ENCODE data around the gene GPR107. TPM values are rescaled to one million over a fixed set of nuclear protein-coding genes. Genes with fewer than 3 reads are reported as not detected.
"Not testable (repeated sequence)": the region's sequence is repeated elsewhere in the genome, so short reads cannot be mapped to it uniquely, and the experiment has no call there.

GPR107 gene
- total RNA-seq, 5 donors from 2014 or later (not counting 1 experiment from before 2014, with no cell fraction given), result 21.3 to 29.1 (median 22.1) TPM

DNA sequence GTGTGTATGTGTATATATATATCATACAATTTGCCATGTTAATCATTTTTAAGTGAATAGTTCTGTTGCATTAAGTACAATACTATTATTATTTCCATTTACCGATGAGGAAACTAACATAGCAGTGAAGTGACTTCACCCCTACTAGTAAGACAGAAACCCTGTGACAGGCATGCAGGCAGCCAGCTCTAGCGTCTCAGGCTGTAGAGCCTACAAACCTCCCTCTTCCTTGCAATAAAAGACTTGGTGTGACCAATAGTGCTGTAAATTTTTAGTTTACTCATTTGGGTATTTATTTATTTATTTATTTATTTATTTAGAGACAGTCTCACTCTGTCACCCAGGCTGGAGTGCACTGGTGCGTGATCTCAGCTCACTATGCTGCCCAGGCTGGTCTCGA is 35.4 kb upstream of the GPR107 start:
- H3K9me3 ChIP-seq, result no peaks in the 10 kb centered on the region
- no peak overlapping the region for H3K27ac ChIP-seq (ENCODE audit: low read length)
- H3K36me3 ChIP-seq (ENCODE audit: control insufficient read depth in 2 of 2, extremely low read depth in 1 of 2, insufficient read depth in 1 of 2, low read length in 1 of 2), result peaks cover 7 to 16% of the 10 kb centered on the region in 2 donors
- WGBS (ENCODE audit: insufficient coverage), result no CpG with 5 or more reads among the region's 4 CpGs
- no peak for ATAC-seq (replicated peaks in 1 of 4)
- H3K4me3 ChIP-seq (ENCODE audit: control insufficient read depth in 1 of 2, extremely low read depth in 1 of 2, low read length in 1 of 2), result no peak overlapping the region
- H3K27me3 ChIP-seq (replicated peaks in 1 of 2; ENCODE audit: control insufficient read depth in 2 of 2, extremely low read depth in 1 of 2, insufficient read depth in 2 of 2, low read length in 1 of 2), result no peaks in the 10 kb centered on the region
- peak overlapping the region in 1 of 2 donors; percentile 61 for H3K27ac Mint-ChIP-seq
- CTCF ChIA-PET, result interaction anchor here (0.8 to 1.0 kb wide), 3 partner anchors 11 to 25 kb away, joined by 3 to 6 read pairs (median 3); no protein-coding TSS in a partner anchor
- H3K36me3 Mint-ChIP-seq, result peaks cover 24% of the 10 kb centered on the region
- H3K4me1 Mint-ChIP-seq, result peaks cover 63 to 71% (median 67%) of the 10 kb centered on the region in 3 donors
- no peaks in the 10 kb centered on the region for H3K27me3 Mint-ChIP-seq
- peaks cover 0 to 3% (median 2%) of the 10 kb centered on the region in 3 donors for H3K9me3 Mint-ChIP-seq
- peaks cover 5 to 50% of the 10 kb centered on the region in 2 experiments for H3K4me1 ChIP-seq (ENCODE audit: control insufficient read depth in 1 of 2, extremely low read depth in 1 of 2, insufficient read depth in 2 of 2, low read length in 2 of 2)
- no peak overlapping the region for H3K4me3 Mint-ChIP-seq
- POLR2A ChIA-PET, result no interaction called here
- no peak for DNase-seq

DNA sequence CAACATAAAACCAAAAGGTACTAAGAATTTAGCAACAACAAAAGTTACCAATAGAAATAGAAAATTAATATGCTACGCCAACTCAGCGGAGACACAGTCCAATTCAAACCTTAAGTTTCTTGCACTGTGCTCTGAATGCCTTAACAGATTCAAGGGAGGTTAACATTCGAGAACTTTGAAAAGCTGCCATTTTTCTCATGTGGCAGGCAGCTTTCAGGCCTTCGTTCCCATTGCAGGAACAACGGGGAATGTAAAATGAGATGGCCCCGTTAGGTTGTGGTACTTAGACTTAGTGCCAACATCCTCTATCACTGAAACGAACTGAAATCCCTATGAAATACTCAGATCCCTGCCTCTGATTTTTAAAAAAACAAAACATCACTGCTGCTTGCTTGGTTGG is 33.1 kb upstream of the GPR107 start:
- Mint-ChIP-seq H3K9me3 (peaks cover 0 to 3% (median 2%) of the 10 kb centered on the region in 3 donors), H3K27me3 (no peaks in the 10 kb centered on the region), H3K4me3 (peak overlapping the region in 2 of 3 donors; percentile 7 to 9), H3K4me1 (peaks cover 74 to 83% (median 75%) of the 10 kb centered on the region in 3 donors), H3K36me3 (peaks cover 24% of the 10 kb centered on the region), H3K27ac (peak overlapping the region; percentile 55 to 71)
- H3K36me3 ChIP-seq (ENCODE audit: control insufficient read depth in 2 of 2, extremely low read depth in 1 of 2, insufficient read depth in 1 of 2, low read length in 1 of 2), result peaks cover 7 to 16% of the 10 kb centered on the region in 2 donors
- no peaks in the 10 kb centered on the region for H3K27me3 ChIP-seq (replicated peaks in 1 of 2; ENCODE audit: control insufficient read depth in 2 of 2, extremely low read depth in 1 of 2, insufficient read depth in 2 of 2, low read length in 1 of 2)
- peak overlapping the region; percentile 20 for H3K27ac ChIP-seq (ENCODE audit: low read length)
- H3K4me3 ChIP-seq (ENCODE audit: control insufficient read depth in 1 of 2, extremely low read depth in 1 of 2, low read length in 1 of 2), result no peak overlapping the region
- ChIA-PET POLR2A (interaction anchor here in 1 of 2 donors (0.6 kb wide), 1 partner anchor 26 kb away, joined by 6 read pairs; no protein-coding TSS in a partner anchor), CTCF (interaction anchor here in 1 of 2 donors (0.7 kb wide), 1 partner anchor 10 kb away, joined by 3 read pairs; no protein-coding TSS in a partner anchor)
- DNase-seq (no peak), ATAC-seq (replicated peaks in 1 of 4) (no peak)
- no peaks in the 10 kb centered on the region for H3K9me3 ChIP-seq
- H3K4me1 ChIP-seq (ENCODE audit: control insufficient read depth in 1 of 2, extremely low read depth in 1 of 2, insufficient read depth in 2 of 2, low read length in 2 of 2), result peaks cover 9 to 61% of the 10 kb centered on the region in 2 experiments
- no CpG with 5 or more reads among the region's 7 CpGs for WGBS (ENCODE audit: insufficient coverage)

DNA sequence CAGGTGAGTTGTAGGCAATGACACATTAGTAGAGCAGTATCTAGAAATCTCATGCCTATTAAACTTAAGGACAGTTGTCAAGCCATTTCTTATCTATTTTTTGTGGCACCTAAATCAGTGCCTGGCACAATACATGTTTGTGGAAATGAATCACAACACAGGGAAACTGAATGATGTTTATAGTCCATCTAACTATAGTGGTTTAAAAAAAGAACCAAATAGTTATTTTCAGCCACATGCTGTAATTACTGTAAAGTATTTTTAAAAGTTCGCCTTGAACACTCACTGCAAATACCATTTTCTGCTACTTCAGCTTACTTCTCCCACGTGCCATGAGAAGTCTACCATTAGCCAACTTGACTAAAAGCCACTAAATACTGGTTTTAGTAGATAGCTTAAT is 32.6 kb upstream of the GPR107 start:
- WGBS (ENCODE audit: insufficient coverage), result no CpG with 5 or more reads among the region's 2 CpGs
- H3K27me3 ChIP-seq (replicated peaks in 1 of 2; ENCODE audit: control insufficient read depth in 2 of 2, extremely low read depth in 1 of 2, insufficient read depth in 2 of 2, low read length in 1 of 2), result no peaks in the 10 kb centered on the region
- Mint-ChIP-seq H3K4me1 (peaks cover 79 to 87% (median 79%) of the 10 kb centered on the region in 3 donors), H3K9me3 (peaks cover 0 to 3% (median 2%) of the 10 kb centered on the region in 3 donors), H3K36me3 (peaks cover 23% of the 10 kb centered on the region), H3K4me3 (peak overlapping the region in 1 of 3 donors; percentile 9), H3K27me3 (no peaks in the 10 kb centered on the region), H3K27ac (peak overlapping the region; percentile 55 to 71)
- H3K4me1 ChIP-seq (ENCODE audit: control insufficient read depth in 1 of 2, extremely low read depth in 1 of 2, insufficient read depth in 2 of 2, low read length in 2 of 2), result peaks cover 12 to 63% of the 10 kb centered on the region in 2 experiments
- no peak for DNase-seq
- no peaks in the 10 kb centered on the region for H3K9me3 ChIP-seq
- ChIA-PET CTCF (interaction anchor here in 1 of 2 donors (0.7 to 1.0 kb wide), 2 partner anchors 10 to 25 kb away, joined by 3 read pairs; no protein-coding TSS in a partner anchor), POLR2A (no interaction called here)
- no peak for ATAC-seq (replicated peaks in 1 of 4)
- no peak overlapping the region for H3K4me3 ChIP-seq (ENCODE audit: control insufficient read depth in 1 of 2, extremely low read depth in 1 of 2, low read length in 1 of 2)
- peak overlapping the region; percentile 20 for H3K27ac ChIP-seq (ENCODE audit: low read length)
- H3K36me3 ChIP-seq (ENCODE audit: control insufficient read depth in 2 of 2, extremely low read depth in 1 of 2, insufficient read depth in 1 of 2, low read length in 1 of 2), result peaks cover 4 to 13% of the 10 kb centered on the region in 2 donors

DNA sequence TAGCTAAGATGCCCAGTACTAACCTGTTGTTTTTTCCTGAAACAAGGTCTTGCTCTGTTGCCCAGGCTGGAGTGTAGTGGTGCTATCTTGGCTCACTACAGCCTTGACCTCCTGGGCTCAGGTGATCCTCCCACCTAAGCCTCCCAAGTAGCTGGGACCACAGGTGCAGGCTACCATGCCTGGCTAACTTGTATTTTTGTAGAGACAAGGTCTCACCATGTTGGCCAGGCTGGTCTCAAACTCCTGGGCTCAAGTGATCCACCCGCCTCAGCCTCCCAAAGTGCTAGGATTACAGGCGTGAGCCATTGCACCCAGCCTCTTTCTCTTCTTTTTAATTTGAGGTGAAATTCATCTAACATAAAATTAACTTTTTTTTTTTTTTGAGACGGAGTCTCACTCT is 31.9 kb upstream of the GPR107 start:
- H3K9me3 ChIP-seq; H3K27me3 ChIP-seq (replicated peaks in 1 of 2; ENCODE audit: control insufficient read depth in 2 of 2, extremely low read depth in 1 of 2, insufficient read depth in 2 of 2, low read length in 1 of 2); H3K36me3 ChIP-seq (ENCODE audit: control insufficient read depth in 2 of 2, extremely low read depth in 1 of 2, insufficient read depth in 1 of 2, low read length in 1 of 2); H3K4me3 ChIP-seq (ENCODE audit: control insufficient read depth in 1 of 2, extremely low read depth in 1 of 2, low read length in 1 of 2); H3K27ac ChIP-seq (ENCODE audit: low read length); H3K27me3 Mint-ChIP-seq; H3K9me3 Mint-ChIP-seq; DNase-seq; H3K4me3 Mint-ChIP-seq; ATAC-seq (replicated peaks in 1 of 4): not testable (repeated sequence)
- H3K36me3 Mint-ChIP-seq, result peaks cover 16% of the 10 kb centered on the region
- peak overlapping the region; percentile 53 to 72 for H3K27ac Mint-ChIP-seq
- H3K4me1 ChIP-seq (ENCODE audit: control insufficient read depth in 1 of 2, extremely low read depth in 1 of 2, insufficient read depth in 2 of 2, low read length in 2 of 2), result peaks cover 12 to 67% of the 10 kb centered on the region in 2 experiments
- WGBS (ENCODE audit: insufficient coverage), result no CpG with 5 or more reads among the region's 3 CpGs
- ChIA-PET CTCF (interaction anchor here (0.5 to 1.0 kb wide), 5 partner anchors 11 to 1413 kb away, joined by 3 to 6 read pairs (median 3); no protein-coding TSS in a partner anchor), POLR2A (interaction anchor here in 1 of 2 donors (0.6 kb wide), 2 partner anchors 53 kb away, joined by 3 to 5 read pairs; no protein-coding TSS in a partner anchor)
- H3K4me1 Mint-ChIP-seq, result peaks cover 83 to 87% (median 84%) of the 10 kb centered on the region in 3 donors

DNA sequence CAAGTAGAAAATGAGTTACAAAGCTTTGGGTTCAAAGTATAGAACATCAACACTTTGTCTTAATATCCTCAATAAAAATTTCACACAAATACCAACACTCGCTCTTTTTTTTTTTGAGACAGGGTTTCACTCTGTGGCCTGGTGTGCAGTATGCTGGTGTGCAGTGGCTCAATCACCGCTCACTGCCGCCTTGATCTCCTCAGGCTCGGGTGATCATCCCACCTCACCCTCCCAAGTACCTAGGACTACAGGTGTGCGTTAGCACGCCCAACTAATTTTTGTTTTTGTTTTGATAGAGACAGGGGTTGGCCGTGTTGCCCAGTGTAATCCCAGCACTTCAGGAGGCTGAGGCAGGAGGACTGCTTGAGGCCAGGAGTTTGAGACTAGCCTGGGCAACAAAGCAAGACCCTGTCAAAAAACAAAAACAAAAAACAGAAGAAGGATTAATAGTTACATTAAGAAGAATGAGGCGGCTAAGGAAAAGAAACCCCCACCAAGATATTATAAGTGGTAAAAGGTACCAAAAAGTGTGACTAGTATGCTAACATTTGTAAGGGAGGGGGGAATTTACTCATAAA is 31.1 kb upstream of the GPR107 start:
- ChIA-PET POLR2A (interaction anchor here in 1 of 2 donors (0.6 to 1.1 kb wide), 6 partner anchors 10 to 136 kb away, joined by 3 to 5 read pairs (median 3); no protein-coding TSS in a partner anchor), CTCF (interaction anchor here (0.5 to 1.1 kb wide), 4 partner anchors 12 to 1414 kb away, joined by 3 to 4 read pairs (median 3); no protein-coding TSS in a partner anchor)
- 60% methylated on average over 1 of the region's 8 CpGs for WGBS (ENCODE audit: insufficient coverage)
- no peak for DNase-seq
- no peak for ATAC-seq (replicated peaks in 1 of 4)
- no peak overlapping the region for H3K4me3 ChIP-seq (ENCODE audit: control insufficient read depth in 1 of 2, extremely low read depth in 1 of 2, low read length in 1 of 2)
- no peaks in the 10 kb centered on the region for H3K27me3 ChIP-seq (replicated peaks in 1 of 2; ENCODE audit: control insufficient read depth in 2 of 2, extremely low read depth in 1 of 2, insufficient read depth in 2 of 2, low read length in 1 of 2)
- H3K4me1 ChIP-seq (ENCODE audit: control insufficient read depth in 1 of 2, extremely low read depth in 1 of 2, insufficient read depth in 2 of 2, low read length in 2 of 2), result peaks cover 15 to 69% of the 10 kb centered on the region in 2 experiments
- peaks cover 0 to 10% of the 10 kb centered on the region in 2 donors for H3K36me3 ChIP-seq (ENCODE audit: control insufficient read depth in 2 of 2, extremely low read depth in 1 of 2, insufficient read depth in 1 of 2, low read length in 1 of 2)
- H3K9me3 Mint-ChIP-seq, result peaks cover 0 to 1% (median 0%) of the 10 kb centered on the region in 3 donors
- H3K27ac ChIP-seq (ENCODE audit: low read length), result peak overlapping the region; percentile 39
- peaks cover 17% of the 10 kb centered on the region for H3K36me3 Mint-ChIP-seq
- peak overlapping the region in 2 of 3 donors; percentile 14 to 31 for H3K4me3 Mint-ChIP-seq
- H3K9me3 ChIP-seq, result no peaks in the 10 kb centered on the region
- peak overlapping the region; percentile 80 to 93 for H3K27ac Mint-ChIP-seq
- peaks cover 85 to 87% (median 85%) of the 10 kb centered on the region in 3 donors for H3K4me1 Mint-ChIP-seq
- no peaks in the 10 kb centered on the region for H3K27me3 Mint-ChIP-seq

DNA sequence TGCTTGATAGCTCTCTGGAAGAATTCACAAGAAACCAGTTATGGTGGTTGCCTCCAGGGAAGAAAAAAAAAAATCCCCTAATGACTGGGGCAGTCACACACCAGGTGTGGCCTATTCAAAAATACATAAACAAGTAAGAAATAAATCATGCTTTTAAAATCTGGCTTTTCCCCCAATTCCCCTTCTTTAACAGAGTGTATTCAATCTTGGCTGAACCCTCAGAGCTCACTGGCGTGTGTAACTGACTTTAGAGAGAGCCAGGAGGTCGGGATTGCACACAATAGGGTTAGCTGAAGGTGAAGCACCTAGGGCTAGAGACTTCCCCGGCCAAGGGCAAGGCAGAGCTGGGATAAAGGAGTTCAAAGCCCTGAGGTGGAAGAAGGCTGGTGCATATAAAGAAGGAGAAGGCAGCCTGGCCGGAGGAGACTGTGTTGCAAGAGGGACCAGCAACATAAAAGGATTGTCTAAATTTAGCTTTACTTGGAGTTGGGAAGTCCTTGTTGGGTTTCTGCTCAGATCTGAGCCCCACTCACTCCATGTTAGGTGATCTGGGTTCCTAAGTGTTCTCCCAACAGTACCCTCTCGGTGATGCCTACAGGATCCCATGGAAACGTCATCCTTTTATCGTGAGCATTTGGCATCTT is 30.4 kb upstream of the GPR107 start:
- ATAC-seq (replicated peaks in 1 of 4), result peak in 2 of 4 experiments; percentile 38 to 52
- Mint-ChIP-seq H3K9me3 (peaks cover 0 to 6% (median 0%) of the 10 kb centered on the region in 3 donors), H3K27me3 (no peaks in the 10 kb centered on the region), H3K36me3 (peaks cover 23% of the 10 kb centered on the region), H3K4me3 (peak overlapping the region in 2 of 3 donors; percentile 31 to 36), H3K27ac (peak overlapping the region; percentile 80 to 93), H3K4me1 (peaks cover 89 to 91% (median 90%) of the 10 kb centered on the region in 3 donors)
- ChIA-PET CTCF (interaction anchor here in 1 of 2 donors (0.5 to 1.1 kb wide), 2 partner anchors 16 to 371 kb away, joined by 3 read pairs; no protein-coding TSS in a partner anchor), POLR2A (interaction anchor here in 1 of 2 donors (0.6 to 1.1 kb wide), 5 partner anchors 9 to 137 kb away, joined by 3 read pairs; no protein-coding TSS in a partner anchor)
- H3K36me3 ChIP-seq (ENCODE audit: control insufficient read depth in 2 of 2, extremely low read depth in 1 of 2, insufficient read depth in 1 of 2, low read length in 1 of 2), result peaks cover 0 to 13% of the 10 kb centered on the region in 2 donors
- no peaks in the 10 kb centered on the region for H3K27me3 ChIP-seq (replicated peaks in 1 of 2; ENCODE audit: control insufficient read depth in 2 of 2, extremely low read depth in 1 of 2, insufficient read depth in 2 of 2, low read length in 1 of 2)
- peaks cover 15 to 70% of the 10 kb centered on the region in 2 experiments for H3K4me1 ChIP-seq (ENCODE audit: control insufficient read depth in 1 of 2, extremely low read depth in 1 of 2, insufficient read depth in 2 of 2, low read length in 2 of 2)
- H3K9me3 ChIP-seq, result no peaks in the 10 kb centered on the region
- 58% methylated on average over 5 of the region's 7 CpGs for WGBS (ENCODE audit: insufficient coverage)
- peak overlapping the region; percentile 52 for H3K27ac ChIP-seq (ENCODE audit: low read length)
- H3K4me3 ChIP-seq (ENCODE audit: control insufficient read depth in 1 of 2, extremely low read depth in 1 of 2, low read length in 1 of 2), result no peak overlapping the region
- peak in 1 of 35 experiments; percentile 55 for DNase-seq
